ENCODE data around the gene SNAI3. TPM values are rescaled to one million over a fixed set of nuclear protein-coding genes. Genes with fewer than 3 reads are reported as not detected.

SNAI3 gene
- total RNA-seq, 1 experiment from 2014 or later, result not detected

GRCh38 chr16:88678224-88678979, 7.9 kb downstream of the SNAI3 start:
- intact Hi-C loops (cut with micrococcal nuclease; ENCODE audit: unreplicated experiment) (no loop called here), in situ Hi-C loops (cut with HindIII; ENCODE audit: low pct_unique_long_range_greater_than_20kb, low sequenced_read_pairs) (no loop called here)
- ATAC-seq, result no peak
- Histone ChIP-seq H3K4me1 (ENCODE audit: control insufficient read depth, insufficient read depth, low read length) (no peaks in the 10 kb centered on the region), H3K4me3 (ENCODE audit: low read depth in 2 of 2, low read length in 2 of 2) (no peak overlapping the region), H3K27ac (ENCODE audit: low read length) (no peak overlapping the region), H3K9me3 (ENCODE audit: control insufficient read depth, insufficient read depth, low read depth, low read length) (no peaks in the 10 kb centered on the region), H3K27me3 (ENCODE audit: control insufficient read depth, insufficient read depth, low read length) (no peaks in the 10 kb centered on the region), H3K36me3 (ENCODE audit: control insufficient read depth, insufficient read depth, low read length) (no peaks in the 10 kb centered on the region)
- BruUV-seq (replicated peaks), result no TSS peak
- TF ChIP-seq SIN3A (IDR thresholded peaks at IDR 0.05; ENCODE audit: borderline replicate concordance, insufficient read depth, low read depth, low read length), result no peak
- TF ChIP-seq POLR2AphosphoS5 (IDR thresholded peaks at IDR 0.05; ENCODE audit: low read depth, low read length), result no peak
- no peak for TF ChIP-seq TCF7L2 (IDR thresholded peaks at IDR 0.05; ENCODE audit: low read depth, low read length)
- no peak for TF ChIP-seq REST (IDR thresholded peaks at IDR 0.05; ENCODE audit: insufficient read depth in 1 of 2, low read depth in 2 of 2, low read length in 1 of 2)
- no peak for TF ChIP-seq CTCF (IDR thresholded peaks at IDR 0.05)
- no peak for DNase-seq (ENCODE audit: low read depth, low spot score)
- ChIA-PET CTCF (no interaction called here), POLR2A (no interaction called here)

GRCh38 chr16:88677721-88678120, 8.6 kb downstream of the SNAI3 start:
- POLR2A ChIA-PET, result no interaction called here
- Histone ChIP-seq H3K4me3 (ENCODE audit: low read depth in 2 of 2, low read length in 2 of 2) (no peak overlapping the region), H3K27ac (ENCODE audit: low read length) (no peak overlapping the region), H3K4me1 (ENCODE audit: control insufficient read depth, insufficient read depth, low read length) (no peaks in the 10 kb centered on the region), H3K9me3 (ENCODE audit: control insufficient read depth, insufficient read depth, low read depth, low read length) (no peaks in the 10 kb centered on the region), H3K27me3 (ENCODE audit: control insufficient read depth, insufficient read depth, low read length) (no peaks in the 10 kb centered on the region), H3K36me3 (ENCODE audit: control insufficient read depth, insufficient read depth, low read length) (no peaks in the 10 kb centered on the region)
- intact Hi-C loops (cut with micrococcal nuclease; ENCODE audit: unreplicated experiment), result no loop called here
- no TSS peak for BruUV-seq (replicated peaks)
- in situ Hi-C loops (cut with HindIII; ENCODE audit: low pct_unique_long_range_greater_than_20kb, low sequenced_read_pairs), result no loop called here
- ATAC-seq, result no peak
- CTCF ChIA-PET, result no interaction called here
- TF ChIP-seq POLR2AphosphoS5 (IDR thresholded peaks at IDR 0.05; ENCODE audit: low read depth, low read length) (no peak), REST (IDR thresholded peaks at IDR 0.05; ENCODE audit: insufficient read depth in 1 of 2, low read depth in 2 of 2, low read length in 1 of 2) (no peak), CTCF (IDR thresholded peaks at IDR 0.05) (no peak), TCF7L2 (IDR thresholded peaks at IDR 0.05; ENCODE audit: low read depth, low read length) (no peak)
- no peak for DNase-seq (ENCODE audit: low read depth, low spot score)
